GM18517 (cell line): ENCODE measurements around the gene ARHGAP12.
A peak's percentile ranks its signal among the peaks of the same experiment; 100 is the strongest.
"Not testable (repeated sequence)": the region's sequence is repeated elsewhere in the genome, so short reads cannot be mapped to it uniquely, and the experiment has no call there.

Experiments
- ATAC-seq: cut with Tn5 transposase; IDR thresholded peaks from one replicate; pipeline ENCODE4 v1.9.1; 2021; ENCODE audit warnings: mild to moderate bottlenecking, moderate library complexity; ENCODE audit not compliant: unreplicated experiment

ARHGAP12 gene

DNA sequence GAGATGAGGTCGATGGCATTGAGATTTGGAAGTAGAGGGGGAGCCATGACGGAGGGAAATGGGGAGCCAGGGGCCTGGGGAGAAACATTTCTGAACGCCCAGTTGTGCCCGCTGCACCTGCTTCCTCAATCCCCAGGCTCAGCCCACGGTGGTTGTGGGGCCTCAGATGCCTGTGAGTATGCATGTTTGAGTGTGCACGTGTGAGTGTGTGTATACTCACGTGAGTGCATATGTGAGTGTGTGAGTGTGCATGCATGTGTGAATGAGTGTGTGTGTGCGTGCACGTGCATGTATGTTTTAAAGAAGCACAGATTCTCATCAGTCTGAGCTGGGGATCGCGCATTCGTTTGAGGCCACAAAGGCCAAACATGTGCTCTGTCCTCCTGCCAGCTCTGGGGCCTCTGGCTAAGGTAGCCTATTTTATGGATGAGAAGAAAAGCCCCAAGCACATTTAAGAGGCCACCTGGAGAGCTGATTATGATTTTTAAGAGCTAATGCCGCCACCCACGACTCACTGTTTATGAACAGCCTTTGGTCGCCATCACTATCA, 154.8 kb downstream of the ARHGAP12 start:
- ATAC-seq, result no peak

DNA sequence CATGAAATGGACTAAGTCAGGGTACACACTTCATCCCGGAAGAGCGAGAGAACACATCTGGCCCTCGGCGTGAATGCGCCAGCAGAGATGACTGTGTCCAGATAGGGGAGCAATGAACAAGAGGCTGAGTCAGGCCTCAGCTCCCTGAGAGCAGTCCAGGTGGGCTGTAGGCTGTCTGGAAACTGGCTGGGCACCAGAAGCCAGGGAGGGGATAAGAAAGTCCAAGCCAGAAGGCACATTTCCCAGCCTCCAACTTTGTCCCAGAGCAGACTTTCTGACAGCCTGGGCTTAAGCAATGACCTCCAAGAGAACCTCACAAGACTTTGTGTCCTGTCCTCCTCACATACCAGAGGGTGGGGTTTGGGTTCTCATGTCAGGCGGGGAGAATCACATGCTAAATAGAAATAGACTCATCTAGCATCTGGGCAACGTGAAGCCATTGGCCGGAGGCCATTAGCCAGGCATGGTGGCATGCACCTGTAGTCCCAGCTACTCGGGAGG, 157.2 kb downstream of the ARHGAP12 start:
- no peak for ATAC-seq

DNA sequence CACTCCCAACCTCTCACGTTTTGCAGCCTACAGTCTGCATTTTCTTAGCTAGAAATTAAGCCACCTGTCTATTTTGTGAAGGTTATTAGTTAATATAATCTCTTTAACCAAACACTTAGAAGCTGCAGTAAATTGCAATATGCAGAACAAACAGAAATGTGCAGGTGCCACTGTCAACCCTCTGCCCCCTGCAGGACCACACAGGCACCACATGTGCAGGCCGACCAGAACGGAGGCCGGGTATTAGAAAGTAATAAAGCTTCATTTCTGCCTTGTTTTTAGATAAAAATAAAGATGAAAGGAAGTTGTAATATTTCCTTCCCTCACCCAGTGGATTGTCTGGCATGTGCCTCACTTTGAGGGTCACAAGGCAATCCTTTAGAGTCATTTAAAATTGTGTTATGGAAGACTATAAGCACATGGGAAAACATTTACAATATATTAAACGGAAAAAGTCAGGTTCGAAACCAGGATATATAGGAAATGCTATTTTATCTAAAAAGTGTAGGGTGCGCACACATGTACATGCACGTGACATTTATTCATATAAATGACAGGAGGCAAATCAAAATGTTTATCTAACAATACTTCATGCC, 158.2 kb downstream of the ARHGAP12 start:
- ATAC-seq, result peak; percentile 76

- no peak for ATAC-seq
These were observed 159.1 kb downstream of the ARHGAP12 start for GRCh38 chr10:31769564-31769963.

GRCh38 chr10:31768935-31769334, 159.7 kb downstream of the ARHGAP12 start:
- not testable (repeated sequence) for ATAC-seq

GRCh38 chr10:31768467-31768866, 160.2 kb downstream of the ARHGAP12 start:
- no peak for ATAC-seq

DNA sequence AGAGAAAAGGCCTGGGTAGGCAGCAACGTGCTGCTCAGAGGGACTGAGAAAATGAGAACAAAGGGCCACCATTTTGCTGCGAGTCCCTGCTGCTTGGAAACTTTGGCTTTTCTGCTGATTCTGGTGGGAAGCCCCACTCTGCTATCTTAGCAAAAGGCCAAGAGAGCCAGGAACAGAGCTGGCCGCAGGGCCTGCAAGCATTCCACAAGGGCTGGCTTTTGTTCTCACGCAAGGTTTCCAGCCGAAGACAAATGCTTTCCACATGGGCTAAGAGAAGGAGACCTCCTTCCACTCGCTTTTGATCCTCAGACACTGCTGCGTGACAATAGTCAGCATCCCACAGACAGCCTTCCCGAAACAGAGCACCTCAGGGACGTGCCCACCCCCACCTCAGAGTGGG, 163.1 kb downstream of the ARHGAP12 start:
- ATAC-seq, result no peak

DNA sequence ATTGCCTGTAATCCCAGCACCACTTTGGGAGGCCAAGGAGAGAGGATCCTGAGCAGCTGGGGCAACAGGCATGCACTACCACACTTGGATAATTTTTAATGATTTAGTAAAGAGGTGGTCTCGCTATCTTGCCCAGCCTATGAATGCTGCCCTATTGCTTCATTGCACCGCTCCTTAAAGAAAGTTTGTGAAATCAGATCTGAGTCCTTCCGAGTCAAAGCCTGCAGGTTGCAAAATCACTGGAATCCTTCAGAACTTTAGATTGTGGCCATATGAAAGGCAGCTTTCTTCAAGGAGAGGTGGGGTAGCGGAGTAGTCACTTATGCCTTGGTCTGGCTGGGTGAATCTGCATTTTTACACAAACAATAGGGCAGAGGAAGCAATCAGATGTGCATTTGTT, 166.3 kb downstream of the ARHGAP12 start:
- ATAC-seq, result no peak

GRCh38 chr10:31761156-31761555, 167.5 kb downstream of the ARHGAP12 start:
- ATAC-seq, result no peak

DNA sequence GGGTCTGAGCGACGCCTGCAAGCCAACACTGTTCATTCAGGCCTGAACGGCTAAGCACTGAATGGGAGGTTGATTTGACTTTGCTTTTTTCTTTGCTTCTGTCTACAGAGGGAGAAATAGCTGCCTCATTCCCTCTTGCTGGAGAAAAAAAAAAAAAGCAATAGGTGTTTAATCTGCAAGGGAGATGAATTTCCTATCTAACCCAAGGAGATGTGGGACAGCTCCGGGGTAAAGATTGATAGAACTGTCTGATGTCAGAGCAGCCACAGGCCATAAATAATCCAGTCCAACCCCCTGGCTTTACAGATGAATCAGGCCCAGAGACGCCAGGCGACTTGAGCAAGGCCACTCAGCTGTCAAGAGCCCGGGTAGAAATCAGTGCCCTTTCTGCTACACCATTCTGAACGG, 168.0 kb downstream of the ARHGAP12 start:
- ATAC-seq, result no peak

DNA sequence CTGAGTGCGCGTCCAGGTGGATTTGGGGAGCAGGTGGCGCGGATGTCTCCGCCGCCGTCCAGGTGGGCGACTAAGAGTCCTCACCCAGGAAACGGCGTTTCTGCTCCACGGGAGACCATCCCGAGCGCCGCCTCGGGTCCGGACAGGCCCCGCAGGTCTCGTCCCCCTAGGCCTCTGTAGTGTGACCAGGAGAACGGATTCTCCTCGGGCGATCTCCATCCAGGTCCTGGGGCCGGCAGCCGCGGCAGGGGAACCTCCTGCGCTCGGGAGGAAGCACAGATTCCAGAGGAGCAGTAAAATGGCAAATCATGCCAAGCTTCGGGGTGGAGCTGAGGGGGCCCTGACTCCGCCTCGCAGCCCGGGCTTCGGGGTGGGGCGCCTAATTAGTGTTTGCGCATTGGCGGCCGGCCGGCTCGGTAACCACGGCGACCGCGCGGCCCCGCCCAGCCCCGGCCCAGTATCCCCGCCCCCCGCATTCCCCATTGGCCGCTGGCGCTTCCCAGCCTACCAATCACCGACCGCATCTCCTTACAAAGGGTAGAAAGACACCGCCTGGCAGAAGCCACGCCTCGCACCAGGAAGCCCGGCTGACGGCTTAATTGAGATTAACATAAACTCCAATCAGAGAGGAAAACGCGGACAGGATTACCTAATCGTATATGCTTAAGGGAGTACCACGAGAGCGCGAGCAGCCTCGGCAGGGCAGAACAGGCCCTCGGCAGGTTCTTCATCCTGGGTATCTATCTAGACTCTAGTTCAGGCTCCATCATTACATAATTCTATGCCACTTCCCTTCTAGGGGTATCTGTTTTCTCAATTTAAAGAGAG, 168.6 kb downstream of the ARHGAP12 start:
- ATAC-seq, result peak; percentile 96

DNA sequence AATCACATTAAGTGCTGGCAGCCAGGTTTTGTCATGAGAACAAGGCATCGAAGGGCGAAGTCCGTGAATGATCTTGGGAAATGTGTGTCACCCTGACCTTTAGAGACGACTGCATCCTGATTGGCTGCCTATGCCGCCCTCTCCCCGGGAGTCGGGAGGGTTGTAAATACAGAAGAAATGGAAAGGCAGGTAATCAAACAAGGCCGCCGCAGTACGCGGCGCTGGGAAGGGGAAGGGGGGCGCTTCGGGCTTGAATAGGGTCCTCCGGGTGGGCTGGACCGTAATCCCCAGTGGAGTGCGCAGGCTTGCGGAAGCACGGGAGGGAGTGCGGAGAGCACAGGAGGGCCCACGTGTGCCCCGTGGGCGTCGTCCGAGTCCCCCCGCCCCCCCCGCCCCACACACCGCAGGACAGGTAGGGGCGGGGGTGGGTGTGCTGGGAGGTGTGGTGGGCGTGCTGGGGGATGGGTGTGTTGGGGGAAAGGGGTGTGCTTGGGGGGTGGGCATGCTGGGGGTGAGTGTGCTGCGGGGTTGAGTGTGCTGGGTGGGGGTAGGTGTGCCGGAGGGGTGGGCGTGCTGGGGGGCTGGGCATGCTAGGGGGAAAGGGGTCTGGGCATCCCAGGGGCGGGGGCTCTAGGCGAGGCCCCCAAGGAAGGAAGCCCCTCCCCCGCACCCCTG, 169.4 kb downstream of the ARHGAP12 start:
- no peak for ATAC-seq

- ATAC-seq, result no peak
These were observed 170.1 kb downstream of the ARHGAP12 start for GRCh38 chr10:31758495-31758894.

DNA sequence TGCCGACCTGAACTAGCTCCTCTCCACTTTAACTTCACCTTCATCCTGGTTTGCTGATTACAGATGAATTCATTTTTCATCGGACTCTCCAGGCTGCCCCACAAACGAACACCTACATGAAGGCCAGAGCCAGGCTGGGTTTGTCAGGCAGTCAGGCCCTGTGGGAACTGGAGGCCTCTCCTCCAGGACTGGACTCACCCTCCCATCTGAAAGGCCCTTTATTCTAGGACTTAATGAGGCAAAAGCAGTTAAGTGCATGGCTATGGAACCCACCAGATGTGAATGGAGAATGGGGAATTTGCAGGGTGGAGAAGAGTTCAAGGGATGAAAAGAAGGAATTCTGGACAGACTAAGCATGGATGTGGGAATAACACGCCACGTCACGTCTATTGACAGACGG, 170.8 kb downstream of the ARHGAP12 start:
- no peak for ATAC-seq

DNA sequence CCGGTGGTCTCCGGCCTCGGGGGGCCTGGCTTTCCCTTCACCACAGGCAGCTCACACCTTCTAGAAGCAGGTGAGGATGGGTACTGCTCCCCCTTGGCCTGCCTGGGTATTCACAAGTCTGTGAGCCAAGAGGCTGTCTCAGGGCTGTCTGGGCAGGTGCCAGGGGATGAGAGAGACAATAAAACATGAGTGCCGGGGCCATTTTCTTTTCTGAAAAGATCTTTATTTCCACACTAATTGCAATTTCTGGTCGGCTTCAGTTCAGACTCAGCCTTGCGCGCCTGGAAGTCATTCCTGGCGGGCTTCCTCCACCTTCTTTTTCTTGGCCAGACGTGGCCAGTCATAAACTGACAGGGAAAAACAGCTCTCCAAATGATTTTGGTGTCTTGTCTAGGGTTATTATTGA, 171.2 kb downstream of the ARHGAP12 start:
- ATAC-seq, result no peak

GRCh38 chr10:31756729-31757110, 171.9 kb downstream of the ARHGAP12 start:
- no peak for ATAC-seq

- ATAC-seq, result no peak
These were observed 172.4 kb downstream of the ARHGAP12 start for GRCh38 chr10:31756101-31756728.
